HEK293 (cell line): Measurements from ENCODE around the gene MRPS18A.

ENCODE experiments used
- CTCF ChIA-PET: fragments of 350-600 bp; formaldehyde crosslinking; extraction: SDS; loops from one replicate; lab custom pipeline; 2021; ENCODE audit warnings: antibody characterized with exemption; lab: Yijun Ruan, JAX
- POLR2A ChIA-PET: fragments of 300-600 bp; formaldehyde crosslinking; extraction: SDS; loops from one replicate; lab custom pipeline; 2020; ENCODE audit warnings: antibody characterized with exemption, inconsistent platforms; lab: Yijun Ruan, JAX
- H3K27ac ChIP-seq: fragments of 200-500 bp; sonication (Bioruptor generic); 2 replicates; pipeline ENCODE4 v1.5.1; 2014; ENCODE audit warnings: low read depth, low read length, control low read depth, inconsistent platforms; ENCODE audit errors: extremely low read depth
- H3K36me3 ChIP-seq, 2 experiments: fragments of 200-500 bp in 1 of 2; sonication (Bioruptor generic) in 1 of 2; 1 replicate in 1 of 2; 2 replicates in 1 of 2; pipeline ENCODE4 v1.5.1; 2014 to 2017; ENCODE audit warnings: inconsistent platforms in 2 of 2, low read length in 2 of 2; ENCODE audit not compliant: control insufficient read depth in 2 of 2, insufficient read depth in 1 of 2
- H3K4me1 ChIP-seq: fragments of 200-500 bp; sonication (Bioruptor generic); 2 replicates; pipeline ENCODE4 v1.5.1; 2014; ENCODE audit warnings: mild to moderate bottlenecking, low read length, inconsistent platforms; ENCODE audit not compliant: control insufficient read depth, insufficient read depth
- H3K4me3 ChIP-seq: 2 replicates; pipeline ENCODE4 v1.5.1; 2011; ENCODE audit warnings: low read depth, mild to moderate bottlenecking, control low read depth, low read length, moderate library complexity
- H3K9me3 ChIP-seq: fragments of 200-500 bp; sonication (Bioruptor generic); 2 replicates; pipeline ENCODE4 v1.5.1; 2014; ENCODE audit warnings: low read depth, low read length, inconsistent platforms; ENCODE audit not compliant: control insufficient read depth, insufficient read depth
- GLIS2 ChIP-seq: fragments of 450-650 bp; formaldehyde crosslinking; IDR thresholded peaks from 2 replicates; pipeline ENCODE4 v1.5.1; 2016; ENCODE audit warnings: missing biosample characterization, missing genetic modification characterization
- IKZF3 ChIP-seq: fragments of 450-650 bp; IDR thresholded peaks from 2 replicates; pipeline ENCODE4 v1.5.0; 2018; ENCODE audit warnings: missing biosample characterization, mild to moderate bottlenecking, missing genetic modification characterization, moderate library complexity
- KLF10 ChIP-seq: fragments of 450-650 bp; IDR thresholded peaks from 2 replicates; pipeline ENCODE4 v1.5.1; 2018; ENCODE audit warnings: missing biosample characterization, mild to moderate bottlenecking, missing genetic modification characterization
- KLF9 ChIP-seq: fragments of 450-650 bp; formaldehyde crosslinking; IDR thresholded peaks from 2 replicates; pipeline ENCODE4 v1.5.1; 2016; ENCODE audit warnings: missing biosample characterization, missing genetic modification characterization, low read depth
- MZF1 ChIP-seq: fragments of 450-650 bp; formaldehyde crosslinking; IDR thresholded peaks from 2 replicates; pipeline ENCODE4 v1.5.1; 2017; ENCODE audit warnings: missing biosample characterization, missing genetic modification characterization, borderline replicate concordance
- REPIN1 ChIP-seq: fragments of 450-650 bp; formaldehyde crosslinking; IDR thresholded peaks from 2 replicates; pipeline ENCODE4 v1.5.1; 2017; ENCODE audit warnings: missing biosample characterization, missing genetic modification characterization, low read depth
- SETDB1 ChIP-seq: IDR thresholded peaks from one replicate; pipeline ENCODE4 v1.6.1; 2017; ENCODE audit warnings: mild to moderate bottlenecking, low read length, moderate library complexity, mixed read lengths; ENCODE audit not compliant: insufficient read length
- ZEB2 ChIP-seq: fragments of 450-650 bp; formaldehyde crosslinking; IDR thresholded peaks from 2 replicates; pipeline ENCODE4 v1.5.1; 2016; ENCODE audit warnings: missing biosample characterization, missing genetic modification characterization
- ZNF174 ChIP-seq: fragments of 450-650 bp; formaldehyde crosslinking; IDR thresholded peaks from 2 replicates; pipeline ENCODE4 v1.5.0; 2017; ENCODE audit warnings: missing biosample characterization, mild to moderate bottlenecking, missing genetic modification characterization
- ZNF24 ChIP-seq: fragments of 450-650 bp; formaldehyde crosslinking; IDR thresholded peaks from 2 replicates; pipeline ENCODE4 v1.5.1; 2016; ENCODE audit warnings: missing biosample characterization, missing genetic modification characterization
- ZNF292 ChIP-seq: fragments of 450-650 bp; formaldehyde crosslinking; IDR thresholded peaks from 2 replicates; pipeline ENCODE4 v1.5.1; 2016; ENCODE audit warnings: low read depth, missing biosample characterization, missing genetic modification characterization, borderline replicate concordance
- ZNF335 ChIP-seq: fragments of 450-650 bp; formaldehyde crosslinking; conservative IDR thresholded peaks from 2 replicates; pipeline ENCODE4 v1.5.1; 2016; ENCODE audit warnings: missing biosample characterization, missing genetic modification characterization
- ZSCAN23 ChIP-seq: fragments of 450-650 bp; formaldehyde crosslinking; IDR thresholded peaks from 2 replicates; pipeline ENCODE4 v1.5.1; 2016; ENCODE audit warnings: missing biosample characterization, missing genetic modification characterization
- TF ChIP-seq, protein P1 (sequence below): fragments of 450-650 bp; formaldehyde crosslinking; IDR thresholded peaks from 2 replicates; pipeline ENCODE4 v1.5.1; 2016; ENCODE audit warnings: missing biosample characterization, missing genetic modification characterization
- TF ChIP-seq, protein P2 (sequence below): fragments of 450-650 bp; formaldehyde crosslinking; conservative IDR thresholded peaks from 2 replicates; pipeline ENCODE4 v1.5.1; 2016; ENCODE audit warnings: low read depth, missing biosample characterization, missing genetic modification characterization
- TF ChIP-seq, protein P3 (sequence below): fragments of 450-650 bp; formaldehyde crosslinking; IDR thresholded peaks from 2 replicates; pipeline ENCODE4 v1.5.1; 2017; ENCODE audit warnings: missing biosample characterization, mild to moderate bottlenecking, missing genetic modification characterization, moderate library complexity
- TF ChIP-seq, protein P4 (sequence below): fragments of 450-650 bp; formaldehyde crosslinking; IDR thresholded peaks from 2 replicates; pipeline ENCODE4 v1.5.1; 2016; ENCODE audit warnings: missing biosample characterization, missing genetic modification characterization

MRPS18A gene

GRCh38 chr6:43630980-43631619 lies 56.5 kb downstream of the MRPS18A start:
- Histone ChIP-seq H3K9me3 (no peaks in the 10 kb centered on the region), H3K4me1 (0 out of 2 replicates have a peak, but pooled peaks cover 8% of the 10 kb centered on the region), H3K36me3 (peaks cover 0 to 3% of the 10 kb centered on the region in 2 experiments; a peak in 1 of 3 replicates), H3K4me3 (no peak overlapping the region), H3K27ac (no peak overlapping the region)
- CTCF ChIA-PET = interaction anchor here (0.6 to 0.8 kb wide), 3 partner anchors 124 to 297 kb away, joined by 3 to 5 read pairs (median 3); no protein-coding TSS in a partner anchor
- POLR2A ChIA-PET = interaction anchor here (2.1 to 4.2 kb wide), 2 partner anchors 14 to 56 kb away, joined by 11 to 40 read pairs; partner anchors contain the start of genes MRPS18A and RSPH9
- TF ChIP-seq, protein P1, sequence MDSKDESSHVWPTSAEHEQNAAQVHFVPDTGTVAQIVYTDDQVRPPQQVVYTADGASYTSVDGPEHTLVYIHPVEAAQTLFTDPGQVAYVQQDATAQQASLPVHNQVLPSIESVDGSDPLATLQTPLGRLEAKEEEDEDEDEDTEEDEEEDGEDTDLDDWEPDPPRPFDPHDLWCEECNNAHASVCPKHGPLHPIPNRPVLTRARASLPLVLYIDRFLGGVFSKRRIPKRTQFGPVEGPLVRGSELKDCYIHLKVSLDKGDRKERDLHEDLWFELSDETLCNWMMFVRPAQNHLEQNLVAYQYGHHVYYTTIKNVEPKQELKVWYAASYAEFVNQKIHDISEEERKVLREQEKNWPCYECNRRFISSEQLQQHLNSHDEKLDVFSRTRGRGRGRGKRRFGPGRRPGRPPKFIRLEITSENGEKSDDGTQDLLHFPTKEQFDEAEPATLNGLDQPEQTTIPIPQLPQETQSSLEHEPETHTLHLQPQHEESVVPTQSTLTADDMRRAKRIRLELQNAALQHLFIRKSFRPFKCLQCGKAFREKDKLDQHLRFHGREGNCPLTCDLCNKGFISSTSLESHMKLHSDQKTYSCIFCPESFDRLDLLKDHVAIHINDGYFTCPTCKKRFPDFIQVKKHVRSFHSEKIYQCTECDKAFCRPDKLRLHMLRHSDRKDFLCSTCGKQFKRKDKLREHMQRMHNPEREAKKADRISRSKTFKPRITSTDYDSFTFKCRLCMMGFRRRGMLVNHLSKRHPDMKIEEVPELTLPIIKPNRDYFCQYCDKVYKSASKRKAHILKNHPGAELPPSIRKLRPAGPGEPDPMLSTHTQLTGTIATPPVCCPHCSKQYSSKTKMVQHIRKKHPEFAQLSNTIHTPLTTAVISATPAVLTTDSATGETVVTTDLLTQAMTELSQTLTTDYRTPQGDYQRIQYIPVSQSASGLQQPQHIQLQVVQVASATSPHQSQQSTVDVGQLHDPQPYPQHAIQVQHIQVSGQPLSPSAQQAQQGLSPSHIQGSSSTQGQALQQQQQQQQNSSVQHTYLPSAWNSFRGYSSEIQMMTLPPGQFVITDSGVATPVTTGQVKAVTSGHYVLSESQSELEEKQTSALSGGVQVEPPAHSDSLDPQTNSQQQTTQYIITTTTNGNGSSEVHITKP = peak; percentile 96
- no peak for TF ChIP-seq ZNF292 (tag by site-specific recombination)
- TF ChIP-seq ZNF24 (tag by site-specific recombination) = no peak
- no peak for TF ChIP-seq ZEB2
- TF ChIP-seq ZNF335 (tag by site-specific recombination) = no peak
- TF ChIP-seq GLIS2 = no peak
- no peak for TF ChIP-seq KLF10

DNA sequence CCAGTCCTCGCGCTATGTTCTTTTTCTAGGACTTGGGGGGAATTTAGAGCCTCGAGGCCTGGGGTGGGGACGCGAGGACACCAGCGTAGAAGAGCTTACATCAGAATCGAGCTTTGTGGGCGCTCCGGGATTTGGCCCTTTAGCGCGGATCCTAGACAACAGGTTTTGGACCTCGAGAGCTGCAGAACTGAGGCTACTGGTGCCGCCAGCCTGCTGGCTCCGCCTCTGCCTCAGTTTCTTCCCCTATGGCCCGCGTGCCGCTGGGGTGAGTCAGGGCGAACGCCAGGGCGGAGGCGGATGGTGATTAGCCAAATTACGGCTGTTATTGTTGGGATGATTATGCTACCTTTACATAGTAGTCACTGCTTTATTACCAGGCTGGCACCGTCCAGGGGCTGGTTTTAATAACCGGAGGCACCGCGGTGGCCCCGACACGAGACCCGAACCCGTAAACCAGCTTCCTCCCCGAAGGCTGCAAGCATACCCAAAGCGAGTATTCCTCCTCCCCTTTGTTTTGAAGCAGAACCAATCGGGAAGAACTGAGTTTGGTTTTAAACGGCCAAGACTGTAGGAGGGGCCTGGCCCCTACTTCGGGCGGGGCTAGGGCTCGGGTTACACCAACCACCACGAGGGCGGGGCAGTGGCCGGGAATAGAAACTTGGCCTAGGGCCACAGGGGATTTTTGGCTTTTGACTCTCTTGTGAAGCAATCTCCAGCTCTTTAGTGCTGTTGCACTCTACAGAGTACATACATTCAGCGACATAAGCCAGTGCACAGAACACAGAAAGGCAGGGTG lies 57.9 kb downstream of the MRPS18A start:
- CTCF ChIA-PET = interaction anchor here (0.5 to 2.6 kb wide), 10 partner anchors 12 to 139 kb away, joined by 3 to 15 read pairs (median 4); no protein-coding TSS in a partner anchor
- TF ChIP-seq, protein P2, sequence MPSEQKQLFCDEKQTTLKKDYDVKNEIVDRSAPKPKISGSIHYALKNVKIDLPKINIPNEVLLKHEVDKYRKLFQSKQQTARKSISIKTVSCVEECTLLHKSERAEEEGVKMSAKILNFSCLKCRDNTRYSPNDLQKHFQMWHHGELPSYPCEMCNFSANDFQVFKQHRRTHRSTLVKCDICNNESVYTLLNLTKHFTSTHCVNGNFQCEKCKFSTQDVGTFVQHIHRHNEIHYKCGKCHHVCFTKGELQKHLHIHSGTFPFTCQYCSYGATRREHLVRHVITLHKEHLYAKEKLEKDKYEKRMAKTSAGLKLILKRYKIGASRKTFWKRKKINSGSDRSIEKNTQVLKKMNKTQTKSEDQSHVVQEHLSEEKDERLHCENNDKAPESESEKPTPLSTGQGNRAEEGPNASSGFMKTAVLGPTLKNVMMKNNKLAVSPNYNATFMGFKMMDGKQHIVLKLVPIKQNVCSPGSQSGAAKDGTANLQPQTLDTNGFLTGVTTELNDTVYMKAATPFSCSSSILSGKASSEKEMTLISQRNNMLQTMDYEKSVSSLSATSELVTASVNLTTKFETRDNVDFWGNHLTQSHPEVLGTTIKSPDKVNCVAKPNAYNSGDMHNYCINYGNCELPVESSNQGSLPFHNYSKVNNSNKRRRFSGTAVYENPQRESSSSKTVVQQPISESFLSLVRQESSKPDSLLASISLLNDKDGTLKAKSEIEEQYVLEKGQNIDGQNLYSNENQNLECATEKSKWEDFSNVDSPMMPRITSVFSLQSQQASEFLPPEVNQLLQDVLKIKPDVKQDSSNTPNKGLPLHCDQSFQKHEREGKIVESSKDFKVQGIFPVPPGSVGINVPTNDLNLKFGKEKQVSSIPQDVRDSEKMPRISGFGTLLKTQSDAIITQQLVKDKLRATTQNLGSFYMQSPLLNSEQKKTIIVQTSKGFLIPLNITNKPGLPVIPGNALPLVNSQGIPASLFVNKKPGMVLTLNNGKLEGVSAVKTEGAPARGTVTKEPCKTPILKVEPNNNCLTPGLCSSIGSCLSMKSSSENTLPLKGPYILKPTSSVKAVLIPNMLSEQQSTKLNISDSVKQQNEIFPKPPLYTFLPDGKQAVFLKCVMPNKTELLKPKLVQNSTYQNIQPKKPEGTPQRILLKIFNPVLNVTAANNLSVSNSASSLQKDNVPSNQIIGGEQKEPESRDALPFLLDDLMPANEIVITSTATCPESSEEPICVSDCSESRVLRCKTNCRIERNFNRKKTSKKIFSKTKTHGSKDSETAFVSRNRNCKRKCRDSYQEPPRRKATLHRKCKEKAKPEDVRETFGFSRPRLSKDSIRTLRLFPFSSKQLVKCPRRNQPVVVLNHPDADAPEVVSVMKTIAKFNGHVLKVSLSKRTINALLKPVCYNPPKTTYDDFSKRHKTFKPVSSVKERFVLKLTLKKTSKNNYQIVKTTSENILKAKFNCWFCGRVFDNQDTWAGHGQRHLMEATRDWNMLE (tag by site-specific recombination) = no peak
- TF ChIP-seq ZNF174 (tag by site-specific recombination) (no peak), REPIN1 (no peak), KLF10 (peak; percentile 94), SETDB1 (no peak), IKZF3 (tag by site-specific recombination) (peak; percentile 44; the same call in 1 of the 2 replicates), KLF9 (tag by site-specific recombination) (peak; percentile 58), MZF1 (tag by site-specific recombination) (peak; percentile 92), ZSCAN23 (tag by site-specific recombination) (peak; percentile 52; the same call in 1 of the 2 replicates)
- TF ChIP-seq, protein P3, sequence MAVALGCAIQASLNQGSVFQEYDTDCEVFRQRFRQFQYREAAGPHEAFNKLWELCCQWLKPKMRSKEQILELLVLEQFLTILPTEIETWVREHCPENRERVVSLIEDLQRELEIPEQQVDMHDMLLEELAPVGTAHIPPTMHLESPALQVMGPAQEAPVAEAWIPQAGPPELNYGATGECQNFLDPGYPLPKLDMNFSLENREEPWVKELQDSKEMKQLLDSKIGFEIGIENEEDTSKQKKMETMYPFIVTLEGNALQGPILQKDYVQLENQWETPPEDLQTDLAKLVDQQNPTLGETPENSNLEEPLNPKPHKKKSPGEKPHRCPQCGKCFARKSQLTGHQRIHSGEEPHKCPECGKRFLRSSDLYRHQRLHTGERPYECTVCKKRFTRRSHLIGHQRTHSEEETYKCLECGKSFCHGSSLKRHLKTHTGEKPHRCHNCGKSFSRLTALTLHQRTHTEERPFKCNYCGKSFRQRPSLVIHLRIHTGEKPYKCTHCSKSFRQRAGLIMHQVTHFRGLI = no peak
- TF ChIP-seq, protein P4, sequence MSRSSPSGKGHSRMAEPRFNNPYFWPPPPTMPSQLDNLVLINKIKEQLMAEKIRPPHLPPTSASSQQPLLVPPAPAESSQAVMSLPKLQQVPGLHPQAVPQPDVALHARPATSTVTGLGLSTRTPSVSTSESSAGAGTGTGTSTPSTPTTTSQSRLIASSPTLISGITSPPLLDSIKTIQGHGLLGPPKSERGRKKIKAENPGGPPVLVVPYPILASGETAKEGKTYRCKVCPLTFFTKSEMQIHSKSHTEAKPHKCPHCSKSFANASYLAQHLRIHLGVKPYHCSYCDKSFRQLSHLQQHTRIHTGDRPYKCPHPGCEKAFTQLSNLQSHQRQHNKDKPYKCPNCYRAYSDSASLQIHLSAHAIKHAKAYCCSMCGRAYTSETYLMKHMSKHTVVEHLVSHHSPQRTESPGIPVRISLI (tag by site-specific recombination) = no peak

More for the DNA sequence above, 57.9 kb downstream of the MRPS18A start:
- no peaks in the 10 kb centered on the region for H3K9me3 ChIP-seq
- 0 out of 2 replicates have a peak, but pooled peaks cover 8% of the 10 kb centered on the region for H3K4me1 ChIP-seq
- H3K27ac ChIP-seq = peak overlapping the region; percentile 89
- peak overlapping the region; percentile 72 for H3K4me3 ChIP-seq
- H3K36me3 ChIP-seq = peaks cover 0 to 17% of the 10 kb centered on the region in 2 experiments; a peak in 2 of 3 replicates
- POLR2A ChIA-PET = interaction anchor here (0.5 to 4.2 kb wide), 41 partner anchors 8 to 758 kb away, joined by 3 to 40 read pairs (median 5); partner anchors contain the start of genes AARS2, CNPY3, HSP90AB1 and MRPS18A
